GM21723 (cell line): ENCODE data around the gene KIAA0232.
A peak's percentile ranks its signal among the peaks of the same experiment; 100 is the strongest.

Source experiments
- ATAC-seq: cut with Tn5 transposase; IDR thresholded peaks from one replicate; pipeline ENCODE4 v1.9.1; 2021; ENCODE audit warnings: mild to moderate bottlenecking, moderate library complexity; ENCODE audit not compliant: unreplicated experiment

The KIAA0232 gene

DNA sequence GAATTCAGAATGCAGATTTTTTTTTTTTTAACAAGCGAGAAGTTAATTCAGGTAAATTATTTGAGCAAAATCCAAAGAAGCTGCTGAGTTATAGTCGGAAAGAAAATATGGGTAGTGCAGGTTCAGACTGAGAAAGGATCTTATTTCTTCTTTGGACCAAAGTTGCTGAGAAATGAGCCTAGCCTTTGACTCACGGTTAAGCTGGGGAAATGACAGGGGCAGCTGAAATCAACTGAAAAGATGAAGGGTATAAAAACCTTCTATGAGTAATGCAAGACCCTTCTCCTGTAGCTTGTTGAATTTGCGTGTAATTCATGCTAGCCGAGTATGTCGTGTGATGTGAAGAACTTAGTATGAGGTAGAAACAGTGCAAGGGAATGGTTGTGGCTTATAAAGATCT is 63.0 kb downstream of the KIAA0232 start:
- no peak for ATAC-seq

DNA sequence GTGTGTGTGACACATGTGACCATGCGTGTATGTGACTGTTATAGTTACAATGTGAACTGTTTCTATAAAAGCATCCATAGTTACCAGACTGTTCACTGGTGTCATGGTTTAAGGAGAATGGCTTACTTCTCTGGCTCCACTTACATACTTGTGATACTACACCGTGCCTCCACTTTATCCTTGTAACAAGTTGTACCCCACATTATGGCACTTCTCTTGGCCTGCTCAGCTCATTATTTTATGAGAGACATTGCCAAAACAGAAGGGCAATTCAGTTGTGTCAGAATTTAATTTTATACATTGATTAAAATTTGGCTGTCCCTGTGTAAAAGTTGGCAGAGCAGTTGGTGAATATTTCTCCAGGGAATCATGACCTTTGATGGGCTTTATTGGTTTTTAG is 64.7 kb downstream of the KIAA0232 start:
- ATAC-seq, result no peak

DNA sequence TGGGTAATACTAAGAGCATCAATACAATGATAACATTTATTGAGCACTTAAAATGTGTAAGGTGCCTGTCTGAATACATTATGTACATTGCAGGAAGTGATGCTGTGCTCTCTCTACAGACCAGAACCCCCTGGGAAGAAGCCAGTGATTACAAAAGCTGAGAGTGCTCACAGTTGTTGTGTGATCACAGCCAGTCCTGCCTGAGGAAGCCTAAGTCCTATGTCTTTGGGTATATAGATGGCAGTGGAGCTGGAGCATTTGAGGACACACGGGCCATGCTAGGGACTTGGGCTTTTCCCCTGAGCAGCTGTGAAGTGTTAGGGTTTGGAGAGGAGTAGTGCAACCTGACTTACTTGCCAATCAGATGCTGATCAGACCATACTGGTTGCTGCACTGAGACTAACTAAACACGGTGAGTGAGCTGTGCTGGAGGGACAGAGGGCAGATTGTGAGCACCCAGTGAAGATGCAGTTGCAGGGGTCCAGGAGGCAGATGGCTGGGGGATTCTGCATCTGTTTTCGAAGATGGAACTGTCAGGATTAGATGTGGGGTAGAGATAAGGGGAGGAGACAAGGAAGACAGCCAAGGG is 66.3 kb downstream of the KIAA0232 start:
- ATAC-seq, result no peak

DNA sequence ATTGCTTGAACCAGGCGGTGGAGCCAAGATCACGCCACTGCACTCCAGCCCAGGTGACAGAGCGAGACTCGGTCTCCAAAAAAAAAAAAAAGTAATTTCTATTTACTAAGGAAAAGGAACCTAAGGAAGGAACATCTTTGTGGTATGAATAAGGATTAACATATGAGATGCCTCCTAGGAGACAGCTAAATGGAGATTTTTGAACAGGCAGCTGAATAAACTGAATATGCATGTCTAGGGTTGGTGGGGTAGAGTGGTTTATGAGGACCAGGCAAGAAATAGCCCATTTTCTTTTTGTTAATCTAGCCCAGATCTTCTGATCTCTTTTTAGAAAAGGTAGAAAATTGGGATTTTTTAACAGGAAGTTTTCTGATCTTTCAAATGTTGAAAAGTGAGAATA is 67.2 kb downstream of the KIAA0232 start:
- ATAC-seq, result no peak

DNA sequence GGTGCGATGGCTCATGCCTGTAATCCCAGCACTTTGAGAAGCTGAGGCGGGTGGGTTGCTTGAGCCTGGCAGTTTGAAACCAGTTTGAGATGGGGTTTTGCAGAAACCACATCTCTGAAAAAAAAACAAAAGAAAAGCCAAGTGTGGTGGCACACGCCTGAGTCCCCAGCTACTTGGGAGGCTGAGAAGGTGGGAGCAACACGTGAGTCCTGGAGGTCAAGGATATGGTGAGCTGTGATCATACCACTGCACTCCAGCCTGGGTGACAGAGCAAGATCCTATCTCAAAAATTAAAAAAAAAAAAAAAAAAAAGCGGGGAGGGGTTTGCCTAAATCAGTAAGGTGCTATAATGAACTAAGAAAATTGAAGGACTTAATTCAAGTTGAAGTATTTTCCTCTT is 68.9 kb downstream of the KIAA0232 start:
- ATAC-seq, result no peak

DNA sequence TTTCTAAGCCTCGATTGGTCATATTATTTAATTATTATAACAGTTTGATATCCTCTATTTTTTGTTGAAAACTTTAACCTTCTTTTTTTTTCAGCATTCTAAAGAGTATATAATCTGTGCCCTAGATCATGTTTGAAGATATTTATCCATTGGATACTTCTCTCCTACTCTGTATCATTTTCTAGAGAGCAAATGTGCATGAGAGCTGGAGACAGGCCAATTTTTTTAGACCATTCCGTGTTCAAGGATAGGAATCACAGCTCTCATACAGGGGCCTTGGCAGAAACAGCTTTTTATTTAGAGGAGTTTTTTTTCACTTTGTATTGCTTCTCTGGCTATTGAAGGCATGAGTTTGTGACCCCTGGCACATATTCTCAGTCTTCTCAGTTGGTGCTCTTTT is 69.4 kb downstream of the KIAA0232 start:
- no peak for ATAC-seq

DNA sequence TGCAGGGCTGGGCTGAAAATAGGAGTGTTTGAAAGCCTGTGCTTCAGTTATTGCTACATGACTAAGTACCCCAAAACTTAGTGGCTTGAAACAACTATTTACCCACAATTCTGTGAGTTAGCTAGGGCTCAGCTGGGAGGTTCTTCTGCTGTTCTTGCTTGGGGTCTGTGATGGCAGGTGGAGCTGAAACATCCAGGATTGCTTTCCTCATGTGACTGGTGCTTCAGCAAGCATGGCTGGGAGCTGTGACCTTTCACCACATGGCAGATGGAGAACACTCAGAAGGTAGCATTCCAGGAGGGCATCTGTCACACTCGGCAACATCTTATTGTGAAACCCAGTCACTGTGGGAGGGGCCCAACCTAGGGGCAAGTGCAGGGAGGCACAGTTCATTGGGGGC is 70.1 kb downstream of the KIAA0232 start:
- ATAC-seq, result no peak

DNA sequence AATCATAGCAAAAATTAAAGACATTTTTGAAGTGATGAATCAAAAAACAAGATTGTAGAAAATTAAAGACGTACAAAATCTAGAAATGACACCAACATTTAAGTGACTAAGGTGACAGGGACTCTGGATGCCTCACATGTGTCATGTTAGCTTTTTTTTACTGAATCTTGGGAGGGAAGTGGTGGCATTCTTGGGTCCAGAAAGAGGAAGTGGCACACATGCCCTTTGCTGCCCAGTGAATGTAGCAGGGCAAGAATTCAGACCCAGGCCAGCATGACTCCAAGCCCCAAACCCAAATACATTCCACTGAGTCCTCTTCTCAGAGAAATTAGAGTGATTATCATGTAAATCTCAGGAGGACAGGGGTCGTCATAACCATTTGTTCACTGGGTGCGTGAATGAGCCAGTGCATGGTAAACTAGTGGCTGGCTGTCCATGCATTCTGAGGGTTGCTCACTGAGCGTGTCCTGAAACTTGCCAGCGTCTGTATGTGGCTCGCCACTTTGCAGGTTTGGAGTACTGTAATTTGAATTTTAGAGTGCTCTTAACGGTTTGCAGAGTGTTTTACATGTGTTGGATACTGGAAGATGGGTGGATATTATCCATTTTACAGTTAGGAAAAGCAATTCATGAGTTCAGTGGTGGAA is 71.7 kb downstream of the KIAA0232 start:
- ATAC-seq, result no peak

DNA sequence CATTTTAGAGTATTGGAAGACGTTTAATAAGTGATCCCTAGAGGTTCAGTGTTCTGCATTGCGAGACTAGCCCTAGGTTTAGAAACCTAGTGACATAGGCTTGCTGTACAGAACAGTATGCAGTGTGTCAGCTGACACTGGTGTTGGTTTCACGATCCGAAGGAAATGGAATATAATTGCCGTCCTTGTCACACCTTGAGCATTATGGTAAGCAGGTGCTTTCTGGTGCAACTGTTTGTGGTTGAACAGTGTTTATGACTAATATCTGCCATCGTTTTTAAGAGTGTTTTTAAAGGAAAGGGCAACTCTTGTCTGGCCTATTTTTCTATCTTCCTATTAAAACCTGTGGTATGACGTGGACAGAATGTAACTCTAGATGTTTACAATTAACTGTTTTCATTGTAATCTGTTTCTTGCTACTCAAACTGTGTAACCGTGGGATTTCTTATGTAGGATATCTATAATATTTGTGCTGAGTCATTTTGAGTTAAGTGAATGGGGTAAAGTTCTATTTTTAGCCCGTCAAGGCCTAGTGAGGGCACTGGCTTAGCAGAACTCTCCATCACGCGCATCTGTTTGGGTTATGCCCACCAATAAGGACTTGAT is 73.3 kb downstream of the KIAA0232 start:
- ATAC-seq, result peak; percentile 89

DNA sequence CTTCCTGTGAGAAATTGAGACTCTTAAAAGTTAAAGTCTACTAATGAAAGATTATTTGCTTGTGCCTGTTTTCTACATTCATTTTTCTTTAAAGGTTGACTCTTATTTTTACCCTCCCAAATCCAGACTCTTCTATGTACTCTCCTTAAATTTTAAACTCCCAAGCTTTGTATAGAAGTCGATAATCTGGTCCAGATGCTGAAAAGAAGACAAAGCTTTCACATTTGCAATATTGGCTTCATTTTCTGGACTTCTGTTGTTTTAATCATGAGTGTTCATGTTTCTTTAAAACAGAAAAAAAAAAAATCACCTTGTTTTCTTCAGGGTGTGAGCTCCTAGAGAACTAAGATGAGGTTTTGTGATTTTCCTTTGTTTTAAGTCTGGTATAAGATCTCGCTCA is 73.9 kb downstream of the KIAA0232 start:
- no peak for ATAC-seq

DNA sequence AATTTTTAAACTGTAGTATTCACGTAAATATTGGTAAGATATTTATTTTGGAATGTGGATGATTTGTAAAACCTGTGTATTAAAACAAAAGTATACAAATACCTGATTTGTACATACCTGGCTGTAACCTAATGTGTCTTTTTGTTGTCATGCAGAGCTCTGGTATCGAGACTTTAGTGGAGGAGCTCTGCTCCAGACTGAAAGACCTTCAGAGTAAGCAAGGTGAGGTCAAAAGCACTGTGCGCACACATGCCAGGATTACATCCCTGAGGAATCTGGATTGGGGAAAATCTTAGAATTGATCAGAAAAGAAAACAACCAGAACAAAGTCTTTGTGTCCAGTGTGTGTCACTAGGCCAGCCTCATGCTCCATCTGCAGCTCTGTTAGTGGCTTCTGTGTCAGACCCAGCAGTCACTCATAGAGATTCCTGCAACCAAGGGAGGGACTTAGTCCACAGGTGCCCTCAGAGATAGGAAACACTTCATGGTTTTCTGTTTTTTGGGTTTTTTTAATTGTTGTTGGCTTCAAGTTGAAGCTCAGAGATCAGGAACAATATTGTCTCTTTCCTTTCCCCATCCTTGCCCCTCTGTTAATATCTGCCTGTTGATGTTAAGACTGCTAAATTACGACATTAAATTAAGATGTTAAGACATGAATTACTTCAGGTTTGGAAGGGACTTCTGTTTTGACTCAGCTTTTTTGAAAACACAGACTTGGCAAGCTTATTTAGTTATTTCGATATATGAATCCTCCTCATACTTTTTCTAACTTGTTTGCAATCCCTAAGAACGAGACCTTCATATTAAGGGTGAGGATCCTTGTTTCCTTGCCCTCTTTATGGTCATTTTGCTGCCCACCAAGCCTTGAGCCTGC is 74.7 kb downstream of the KIAA0232 start:
- no peak for ATAC-seq

DNA sequence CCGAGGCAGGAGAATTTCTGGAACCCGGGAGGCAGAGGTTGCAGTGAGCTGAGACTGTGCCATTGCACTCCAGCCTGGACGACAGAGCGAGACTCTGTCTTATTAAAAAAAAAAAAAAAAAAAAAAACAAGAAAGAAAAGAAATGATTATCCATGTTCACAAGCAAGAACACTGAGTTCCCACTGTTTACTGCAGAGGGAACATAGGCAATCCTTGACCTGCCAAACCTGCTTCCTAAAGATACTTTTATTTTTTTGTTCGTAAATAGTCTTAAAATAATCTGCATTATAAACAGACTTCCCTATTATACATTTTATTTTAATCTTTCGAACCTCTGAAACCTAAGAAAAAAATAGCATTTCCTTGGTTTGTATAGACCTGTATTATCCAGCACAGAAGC is 76.5 kb downstream of the KIAA0232 start:
- ATAC-seq, result no peak

DNA sequence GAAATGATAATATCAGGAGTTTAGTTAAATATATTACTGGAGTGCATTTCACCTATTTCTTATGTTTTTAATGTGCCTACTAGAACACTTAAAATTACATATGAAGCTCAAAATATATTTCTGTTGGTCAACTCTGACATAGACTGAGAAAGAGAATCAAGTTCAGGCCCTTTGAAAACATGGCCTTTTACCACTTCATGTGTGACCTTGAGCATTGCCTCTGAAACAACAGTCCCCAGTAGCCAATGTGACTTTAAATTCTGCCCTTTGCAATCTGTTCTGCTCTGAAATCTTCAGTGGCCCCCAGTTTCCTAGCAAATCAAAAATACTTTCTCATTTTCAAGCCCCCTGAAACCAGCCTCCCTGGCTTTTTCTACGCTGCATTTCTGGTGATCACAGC is 77.0 kb downstream of the KIAA0232 start:
- ATAC-seq, result no peak

DNA sequence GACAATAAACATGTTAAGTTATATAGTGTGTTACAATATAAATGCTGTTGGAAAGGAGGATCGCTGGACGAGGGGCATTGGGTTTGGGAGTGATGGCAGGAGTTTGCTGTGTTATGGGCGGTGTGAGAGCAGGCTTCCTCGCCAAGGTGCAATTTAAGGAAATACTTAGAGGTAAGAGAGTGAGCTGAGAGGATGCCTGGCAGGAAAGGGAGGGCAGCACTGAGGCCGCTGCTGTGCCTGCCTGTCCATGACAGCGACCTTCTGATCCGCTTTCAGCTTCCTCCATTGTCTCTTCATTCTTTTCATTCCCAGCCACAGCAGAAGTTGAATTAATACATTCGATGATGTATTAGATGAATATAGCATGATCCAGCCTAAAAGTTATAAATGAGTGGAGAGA is 85.9 kb downstream of the KIAA0232 start:
- no peak for ATAC-seq

DNA sequence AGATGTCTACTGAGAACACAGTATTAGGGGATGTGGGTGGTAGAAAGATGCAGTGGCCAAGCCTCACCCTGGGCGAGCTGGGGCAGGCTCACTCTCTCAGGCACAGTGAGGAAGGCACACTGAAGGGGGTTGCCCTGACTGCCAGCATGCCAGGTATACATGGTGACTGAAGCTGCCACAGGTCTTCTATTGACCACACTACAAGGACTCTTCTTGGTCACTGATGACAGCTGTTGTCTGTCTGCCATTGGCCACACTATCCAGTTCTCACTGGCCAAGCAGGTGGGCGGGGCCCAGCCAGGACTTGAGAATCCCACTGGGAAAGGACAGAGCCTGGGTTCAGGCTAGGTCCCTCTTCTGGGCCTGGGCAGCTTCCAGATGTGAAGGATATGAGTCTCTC is 87.4 kb downstream of the KIAA0232 start:
- no peak for ATAC-seq

DNA sequence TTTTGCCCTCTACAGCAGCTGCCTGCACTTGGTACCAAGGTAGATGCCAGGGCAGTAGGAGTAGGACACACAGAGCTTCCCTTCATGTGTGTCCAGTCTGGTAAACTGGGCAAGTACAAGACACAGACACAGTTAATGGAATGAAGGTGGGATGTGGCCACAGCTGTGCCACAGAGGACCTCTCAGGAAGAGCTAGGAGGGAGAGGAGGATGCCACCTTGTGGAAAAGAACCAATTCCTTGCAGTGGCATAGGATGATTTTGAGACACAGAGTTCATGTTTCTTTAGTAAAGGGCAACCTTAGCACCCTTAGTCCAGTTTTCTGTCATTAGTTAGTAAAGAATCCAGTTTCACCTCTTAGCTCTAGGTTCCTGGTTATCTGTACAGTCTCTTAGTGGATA is 90.8 kb downstream of the KIAA0232 start:
- no peak for ATAC-seq

DNA sequence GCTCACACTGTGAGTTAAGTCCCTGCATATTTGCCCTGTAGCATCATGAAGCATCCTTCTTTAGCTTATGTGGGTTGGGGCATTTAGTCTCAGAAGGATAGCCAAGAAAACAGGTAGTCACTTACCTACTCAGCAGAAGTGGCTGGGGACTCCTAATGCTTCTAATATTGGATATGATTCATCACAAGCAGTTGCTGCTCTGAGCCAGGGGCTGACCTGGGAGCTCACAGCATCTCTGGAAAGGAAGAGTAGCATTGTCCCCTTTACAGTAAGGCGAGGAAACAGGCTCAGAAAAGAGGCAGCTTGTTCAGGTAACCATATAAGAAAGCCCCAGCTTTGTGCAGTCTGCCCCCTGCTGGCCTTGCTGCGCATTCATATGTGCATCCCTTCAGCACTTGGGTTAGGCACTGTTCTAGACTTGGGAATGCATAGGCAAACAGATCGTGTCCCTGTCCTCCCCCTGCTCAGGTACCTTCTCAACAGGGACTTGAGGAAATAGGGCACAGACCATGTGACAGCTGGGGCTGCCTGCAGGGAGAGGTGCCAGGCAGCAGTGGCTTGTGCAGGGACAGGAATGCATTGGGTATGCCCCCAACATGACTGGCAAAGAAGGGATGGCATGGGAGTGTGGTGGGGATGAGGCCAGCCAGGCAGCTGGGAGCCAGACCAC is 91.4 kb downstream of the KIAA0232 start:
- ATAC-seq, result peak; percentile 70

DNA sequence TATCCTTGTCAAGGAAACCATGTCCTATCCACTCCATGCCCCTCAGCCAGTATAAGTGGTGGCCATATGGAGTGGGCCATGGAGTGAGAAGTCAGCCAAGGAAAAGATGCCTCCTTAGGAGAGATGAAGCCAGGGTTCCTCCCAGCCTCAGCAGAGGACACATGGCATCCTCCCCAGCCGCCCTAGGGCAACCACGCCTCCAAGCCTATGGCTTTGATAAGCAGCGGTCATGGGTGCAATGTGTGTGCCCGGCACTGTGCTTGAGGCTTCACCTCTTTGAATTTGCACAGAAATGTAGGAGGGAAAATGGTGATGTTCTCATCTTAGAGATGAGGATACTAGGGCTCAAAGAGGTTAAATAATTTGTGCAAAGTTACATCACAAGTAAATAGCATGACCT is 92.5 kb downstream of the KIAA0232 start:
- no peak for ATAC-seq

DNA sequence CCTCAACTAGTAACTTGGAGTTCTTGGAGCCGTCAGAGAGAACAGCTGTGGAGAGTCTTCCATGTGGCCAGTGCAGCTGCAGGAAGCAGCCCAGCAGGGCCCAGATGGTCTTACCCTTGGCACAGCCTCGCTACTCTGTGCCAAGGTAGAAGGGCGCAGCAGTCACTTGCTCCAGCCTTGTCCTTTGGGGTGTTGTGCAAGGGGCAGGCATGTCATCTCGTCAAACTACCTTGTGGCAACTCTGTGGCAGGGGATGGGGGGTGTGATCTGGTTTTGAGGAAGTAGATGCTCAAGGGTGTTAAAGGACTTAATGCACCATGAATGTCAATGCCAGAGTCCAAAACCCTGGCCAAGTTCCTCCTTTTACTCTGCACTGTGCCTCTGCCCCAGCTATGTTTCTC is 92.9 kb downstream of the KIAA0232 start:
- ATAC-seq, result no peak

DNA sequence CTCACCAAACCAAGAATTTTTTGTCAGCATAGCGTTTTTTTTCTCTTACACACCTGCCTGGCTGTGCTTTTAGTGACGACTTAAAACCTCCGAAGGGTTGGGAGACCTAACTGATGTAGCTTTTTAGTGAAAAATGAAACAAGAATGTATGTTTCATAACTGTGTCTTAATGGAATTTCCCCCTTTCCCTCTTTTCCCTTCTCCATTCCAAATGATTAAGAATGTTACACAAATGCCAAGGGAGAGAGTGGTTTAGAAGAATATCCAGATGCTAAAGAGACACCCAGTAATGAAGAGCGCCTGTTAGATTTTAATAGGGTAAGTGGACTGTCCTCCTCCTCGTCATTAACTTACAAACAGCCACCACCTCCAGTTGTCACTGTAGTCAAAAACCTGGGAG is 93.9 kb downstream of the KIAA0232 start:
- no peak for ATAC-seq

DNA sequence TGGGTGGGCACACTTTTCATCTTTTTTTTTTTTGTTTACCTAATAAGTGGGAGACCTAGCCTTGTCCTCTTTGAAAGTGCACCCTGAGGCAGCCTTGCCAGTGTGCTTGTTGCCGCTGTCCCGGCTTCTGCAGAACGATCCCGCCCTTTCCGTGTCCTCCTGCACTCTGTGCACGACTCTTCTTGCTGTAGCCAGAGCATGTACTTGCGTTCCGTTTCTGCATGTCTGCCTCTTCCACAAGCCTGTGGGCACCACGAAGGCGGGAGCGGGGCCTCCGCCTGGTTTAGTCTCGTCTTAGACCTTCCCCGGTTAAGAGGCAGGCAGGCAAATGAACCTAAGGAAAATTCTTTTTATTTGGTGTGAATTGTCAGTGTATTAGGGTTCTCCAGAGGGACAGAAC is 94.5 kb downstream of the KIAA0232 start:
- no peak for ATAC-seq
